Pancreas (tissue), 10 donors: ENCODE data around the gene CSRNP3. TPM values are rescaled to one million over a fixed set of nuclear protein-coding genes. Genes with fewer than 3 reads are reported as not detected.

Source experiments
- ATAC-seq, 4 donors: fragments of 200-7000 bp; cut with Tn5 transposase; one replicate each; pipeline versions ENCODE4 v1.8.0 to v1.9.1; 2020; ENCODE audit warnings: mild to moderate bottlenecking in 4 of 4, moderate library complexity in 4 of 4
- DNase-seq, 6 donors: peaks; one replicate each; pipeline ENCODE4 v3.0.0-alpha.2; 2020
- FAIRE-seq: peaks from 2 replicates; lab custom pipeline; 2012; peaks lifted over from hg19 to GRCh38; lab: Jason Lieb, UNC
- H3K27ac ChIP-seq, 4 donors: fragments of 200-600 bp; sonication (generic); 1 replicate in 3 of 4; 2 replicates in 1 of 4; pipeline versions ENCODE4 v1.5.0 to v1.8.0; 2020
- H3K27me3 ChIP-seq, 4 donors: fragments of 200-600 bp; one replicate each; pipeline ENCODE4 v1.8.0; 2021
- H3K36me3 ChIP-seq, 3 donors: fragments of 200-600 bp; sonication (generic) in 1 of 3; one replicate each; pipeline versions ENCODE4 v1.5.0 to v1.8.0; 2020 to 2021
- H3K4me1 ChIP-seq, 3 donors: fragments of 200-600 bp; one replicate each; pipeline ENCODE4 v1.8.0; 2021
- H3K4me3 ChIP-seq, 4 donors: fragments of 200-600 bp; sonication (generic) in 2 of 4; one replicate each; pipeline versions ENCODE4 v1.5.0 to v1.8.0; 2020 to 2021
- H3K9me3 ChIP-seq, 4 donors: fragments of 200-600 bp; one replicate each; pipeline ENCODE4 v1.8.0; 2021
- CTCF ChIP-seq, 4 donors: fragments of 200-600 bp; sonication (generic) in 3 of 4; IDR thresholded peaks; one replicate each; pipeline versions ENCODE4 v1.5.0 to v1.8.0; 2021; ENCODE audit warnings: antibody characterized with exemption in 4 of 4
- WGBS, 2 donors: extraction: QIAGEN DNeasy Blood & Tissue Kit; methylation state at CpG; one replicate each; pipeline ENCODE4 v1.1.7; 2013; 5-methylcytosine and 5-hydroxymethylcytosine counted together
- intact Hi-C, 3 donors: fragments of 100-400 bp; cut with DNase I; formaldehyde crosslinking; loops; one replicate each; pipeline versions ENCODE4 v1.11.1 to v1.14.2; 2022
- polyA plus RNA-seq, 2 donors: library from polyadenylated mRNA; stranded (reverse); fragments of 200-250 nt; gene quantifications; one replicate each; pipeline ENCODE4 v1.2.3, GENCODE V29; 2013
- total RNA-seq, 6 donors: library from RNA; stranded (reverse); fragmentation: NEBNext Ultra II Directional in 4 of 6; extraction: Animal tissue kit (Norgen Biotek cat#: 25700) in 4 of 6; gene quantifications; one replicate each; pipeline versions ENCODE4 v1.2.1 to v1.2.4, GENCODE V29; 2021 to 2023
- donor health status: healthy with polysubstance abuse.
- donor health status: DM: no; HTN: no; CAD: no; lungs with moderate emphysema.
- donor health status: DM: no; HTN: no; CAD: no.
- donor health status: control.
- donor health status: control.
- donor health status: Bipolar disorder and iron deficiency.
- donor health status: DM: yes; HTN: yes; CAD: no.
- donor health status: DM: no; HTN: no; CAD: no.
- donor health status: DM: no; HTN: no; CAD: no.
- donor health status: DM: yes; HTN: yes; CAD: no.

CSRNP3 gene
- total and polyA plus RNA-seq, 8 donors: 0.91 to 4.8 (median 3.1) TPM

DNA sequence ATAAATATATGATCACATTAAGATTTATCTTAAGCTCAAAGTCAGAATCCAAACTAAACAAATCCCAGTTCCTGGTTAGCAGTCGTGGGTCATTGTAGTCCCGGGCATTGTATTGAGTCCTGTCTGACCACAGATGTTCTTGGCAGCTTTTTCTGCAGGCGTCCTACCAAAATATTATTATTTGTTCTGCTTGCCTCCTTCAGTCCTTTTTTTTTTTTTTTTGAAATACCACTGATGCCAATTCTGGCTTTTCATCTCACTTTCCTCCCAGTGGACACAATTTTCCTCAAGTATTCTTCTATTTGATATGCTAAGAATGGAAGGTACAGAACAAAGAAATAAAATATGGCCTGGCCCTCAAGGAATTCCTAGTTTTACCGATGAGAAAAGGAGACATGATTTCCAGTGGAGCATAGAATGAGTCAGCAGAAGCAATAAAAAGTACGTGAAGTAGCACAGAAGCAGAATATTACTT lies 151.6 kb downstream of the CSRNP3 start:
- no peaks in the 10 kb centered on the region for H3K27me3 ChIP-seq
- no peaks in the 10 kb centered on the region for H3K36me3 ChIP-seq
- H3K4me3 ChIP-seq: no peak overlapping the region
- H3K27ac ChIP-seq: no peak overlapping the region
- no peaks in the 10 kb centered on the region for H3K9me3 ChIP-seq
- DNase-seq (no peak), FAIRE-seq (no peak), ATAC-seq (peak in 1 of 4 donors; percentile 44)
- intact Hi-C loops: no loop called here
- H3K4me1 ChIP-seq: peaks cover 0 to 6% (median 0%) of the 10 kb centered on the region in 3 donors
- 47 to 52% methylated on average over 5 of the region's 5 CpGs for WGBS, 2 donors
- TF ChIP-seq CTCF (IDR thresholded peaks at IDR 0.05): no peak

- FAIRE-seq (no peak), DNase-seq (no peak), ATAC-seq (no peak)
- intact Hi-C loops: no loop called here
- no peaks in the 10 kb centered on the region for H3K36me3 ChIP-seq
- H3K4me1 ChIP-seq: peaks cover 0 to 6% (median 0%) of the 10 kb centered on the region in 3 donors
- no peak overlapping the region for H3K4me3 ChIP-seq
- no peaks in the 10 kb centered on the region for H3K9me3 ChIP-seq
- no peak overlapping the region for H3K27ac ChIP-seq
- no peaks in the 10 kb centered on the region for H3K27me3 ChIP-seq
- WGBS, 2 donors: 96% methylated on average over 10 of the region's 10 CpGs
- TF ChIP-seq CTCF (IDR thresholded peaks at IDR 0.05): no peak
Measured at GRCh38 chr2:165623161-165623560, 153.7 kb downstream of the CSRNP3 start.

DNA sequence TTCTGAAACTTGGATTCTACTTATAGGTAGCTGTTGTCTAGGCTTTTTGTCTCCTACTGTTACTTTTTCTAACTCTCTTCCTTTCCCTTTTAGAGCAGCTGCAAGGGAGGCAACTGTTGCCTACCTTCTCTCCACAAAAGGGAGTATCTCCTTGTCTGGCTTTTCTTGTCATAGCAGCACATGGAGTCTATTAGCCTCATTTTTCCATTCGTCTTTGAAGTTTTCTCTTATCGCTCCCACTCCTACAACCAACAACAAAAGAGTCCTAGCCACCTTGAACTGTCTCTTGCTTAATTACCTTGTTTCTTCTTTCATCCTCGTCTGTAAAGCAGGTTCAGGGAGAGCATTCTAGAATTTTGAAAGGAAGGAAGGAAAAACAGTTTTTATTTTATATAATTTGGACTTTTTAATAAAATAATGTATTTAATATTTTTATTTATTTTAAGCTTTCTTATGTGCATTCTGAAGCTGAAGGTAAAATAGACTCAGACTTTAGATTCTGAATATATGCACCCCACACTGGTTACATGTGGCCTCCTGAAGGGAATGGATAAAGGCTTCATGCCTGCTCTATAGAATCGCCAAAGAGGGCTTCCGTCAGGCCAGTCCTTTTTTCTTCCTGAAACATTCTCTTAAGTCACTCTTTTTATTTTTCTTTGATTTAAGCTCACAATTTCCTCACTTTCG lies 154.4 kb downstream of the CSRNP3 start:
- intact Hi-C loops: no loop called here
- Histone ChIP-seq H3K4me3 (no peak overlapping the region), H3K27me3 (no peaks in the 10 kb centered on the region), H3K9me3 (no peaks in the 10 kb centered on the region), H3K27ac (no peak overlapping the region), H3K36me3 (no peaks in the 10 kb centered on the region), H3K4me1 (peaks cover 0 to 6% (median 0%) of the 10 kb centered on the region in 3 donors)
- FAIRE-seq (no peak), DNase-seq (no peak), ATAC-seq (no peak)
- TF ChIP-seq CTCF (IDR thresholded peaks at IDR 0.05): no peak
- whole genome bisulfite sequencing, 2 donors: 89 to 91% methylated on average over 6 of the region's 6 CpGs

DNA sequence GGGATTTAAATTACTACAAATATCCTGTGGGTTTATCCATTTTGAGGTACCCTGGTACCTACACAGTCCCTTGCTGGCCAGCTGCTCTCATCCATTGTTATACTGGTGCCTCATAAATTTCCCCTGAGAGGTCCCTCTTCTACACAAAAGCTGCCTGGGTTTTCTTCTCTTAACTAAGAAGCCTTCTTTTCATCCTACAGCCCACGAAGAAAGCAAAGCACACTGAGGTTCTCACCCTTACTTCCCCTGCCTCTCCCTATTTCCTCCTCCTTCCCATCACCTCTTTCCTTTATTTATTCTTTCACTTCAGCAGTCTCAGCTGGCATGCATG lies 154.9 kb downstream of the CSRNP3 start:
- H3K27ac ChIP-seq: no peak overlapping the region
- H3K27me3 ChIP-seq: no peaks in the 10 kb centered on the region
- no peak for ATAC-seq
- no peak overlapping the region for H3K4me3 ChIP-seq
- intact Hi-C loops: no loop called here
- FAIRE-seq: no peak
- H3K4me1 ChIP-seq: peaks cover 0 to 6% (median 0%) of the 10 kb centered on the region in 3 donors
- WGBS, 2 donors: 77 to 83% methylated on average over 1 of the region's 1 CpG
- no peaks in the 10 kb centered on the region for H3K9me3 ChIP-seq
- no peaks in the 10 kb centered on the region for H3K36me3 ChIP-seq
- no peak for DNase-seq
- TF ChIP-seq CTCF (IDR thresholded peaks at IDR 0.05): no peak

DNA sequence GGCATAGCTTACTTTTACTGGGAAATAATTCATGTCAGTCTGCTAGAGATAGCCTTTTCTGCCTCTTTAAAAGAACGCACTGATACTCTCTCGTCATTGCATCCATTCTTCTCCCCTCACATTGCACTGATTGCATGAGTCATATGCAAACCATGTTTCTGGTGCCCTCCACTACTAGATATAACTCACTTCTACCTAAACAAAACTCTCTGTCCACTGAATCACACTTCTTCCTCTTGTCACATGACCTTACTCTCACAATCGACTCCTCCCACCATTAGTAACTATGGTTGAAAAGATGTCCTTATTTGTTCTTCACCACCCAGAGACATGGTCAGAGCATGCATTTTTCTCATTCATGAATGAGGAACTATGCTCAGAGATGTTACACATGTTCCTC lies 158.0 kb downstream of the CSRNP3 start:
- no peak for FAIRE-seq
- no peak for ATAC-seq
- TF ChIP-seq CTCF (IDR thresholded peaks at IDR 0.05): no peak
- no peaks in the 10 kb centered on the region for H3K9me3 ChIP-seq
- no peak for DNase-seq
- no peaks in the 10 kb centered on the region for H3K27me3 ChIP-seq
- no peak overlapping the region for H3K4me3 ChIP-seq
- H3K36me3 ChIP-seq: no peaks in the 10 kb centered on the region
- 94 to 97% methylated on average over 3 of the region's 3 CpGs for WGBS, 2 donors
- H3K27ac ChIP-seq: no peak overlapping the region
- H3K4me1 ChIP-seq: no peaks in the 10 kb centered on the region
- intact Hi-C loops: no loop called here
